HG02970 (cell line): ENCODE data around the gene SSBP4.

Experiments used
- ATAC-seq: cut with Tn5 transposase; IDR thresholded peaks from one replicate; pipeline ENCODE4 v1.9.1; 2021; ENCODE audit warnings: mild to moderate bottlenecking, moderate library complexity, moderate number of reproducible peaks; ENCODE audit not compliant: unreplicated experiment, low FRiP score

Gene SSBP4

DNA sequence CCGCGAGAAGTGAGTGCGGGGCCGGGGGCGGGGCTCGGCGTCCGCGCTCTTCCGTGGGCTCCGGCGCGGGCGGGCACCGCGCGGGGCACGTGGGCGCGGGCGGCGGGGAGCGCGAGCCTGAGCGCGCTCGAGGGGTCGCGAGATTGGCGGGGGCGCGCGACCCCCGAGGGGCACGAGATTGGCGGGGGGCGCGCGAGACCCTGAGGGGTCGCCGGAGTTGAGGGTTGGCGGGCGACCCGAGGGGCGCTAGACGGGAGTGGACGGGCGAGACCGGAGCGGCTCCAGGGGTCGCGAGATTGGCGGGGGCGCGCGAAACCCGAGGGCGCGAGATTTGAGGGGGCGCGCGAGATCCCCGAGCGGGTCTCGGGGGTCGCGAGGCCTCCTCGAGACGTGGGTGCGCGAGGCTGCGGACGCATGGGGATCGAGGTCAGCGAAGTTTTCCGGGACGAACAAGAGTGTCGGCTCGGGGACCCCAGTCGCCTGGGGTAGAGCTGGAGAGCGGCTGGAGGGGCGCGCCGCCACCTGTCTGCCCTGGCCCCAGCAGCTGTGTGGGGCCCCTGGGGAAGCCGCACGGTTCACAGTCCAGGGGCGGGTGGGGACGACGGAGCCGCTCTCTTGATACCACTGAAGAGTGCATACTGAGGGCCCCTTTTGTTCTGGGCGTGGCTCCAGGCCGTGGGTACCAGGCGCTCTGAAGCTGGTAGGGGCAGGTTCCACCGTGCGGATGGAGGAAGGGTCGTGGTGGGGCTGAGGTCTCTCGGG, 682 bp downstream of the SSBP4 start:
- ATAC-seq, result no peak

GRCh38 chr19:18420930-18421329, 1.7 kb downstream of the SSBP4 start:
- ATAC-seq, result no peak

GRCh38 chr19:18421371-18421959, 2.3 kb downstream of the SSBP4 start:
- ATAC-seq, result no peak

DNA sequence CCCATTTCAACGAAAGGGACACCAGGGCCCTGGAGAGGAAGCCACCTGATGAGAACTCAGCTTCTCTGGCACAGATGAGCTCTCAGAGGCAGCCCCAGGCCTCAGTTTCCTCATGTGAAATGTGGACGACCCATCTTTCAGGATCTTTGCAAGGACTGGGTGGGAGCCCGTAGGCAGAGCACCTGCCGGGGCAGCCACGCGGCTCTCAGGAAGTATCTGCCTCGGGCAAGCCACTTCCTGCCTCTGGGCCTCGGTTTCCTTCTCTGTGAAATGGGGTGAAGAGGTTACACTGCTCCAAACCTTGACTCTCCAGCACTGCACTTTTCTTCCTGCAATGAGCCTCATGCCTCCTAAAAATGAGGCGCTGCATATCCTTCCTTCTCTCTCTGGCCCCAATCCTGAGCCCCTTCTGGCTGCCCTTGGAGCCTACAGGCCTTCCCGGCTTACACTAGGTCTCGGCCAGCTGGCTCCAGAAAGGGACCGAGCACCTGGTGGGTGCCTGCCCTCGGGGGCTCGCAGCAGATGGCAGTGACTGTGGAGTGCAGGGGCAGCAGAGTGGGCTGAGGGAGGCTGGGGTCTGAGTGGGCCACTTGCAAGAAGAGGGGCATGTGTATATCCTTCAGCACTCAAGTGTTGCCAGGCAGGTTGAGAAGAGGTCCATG, 3.5 kb downstream of the SSBP4 start:
- no peak for ATAC-seq

DNA sequence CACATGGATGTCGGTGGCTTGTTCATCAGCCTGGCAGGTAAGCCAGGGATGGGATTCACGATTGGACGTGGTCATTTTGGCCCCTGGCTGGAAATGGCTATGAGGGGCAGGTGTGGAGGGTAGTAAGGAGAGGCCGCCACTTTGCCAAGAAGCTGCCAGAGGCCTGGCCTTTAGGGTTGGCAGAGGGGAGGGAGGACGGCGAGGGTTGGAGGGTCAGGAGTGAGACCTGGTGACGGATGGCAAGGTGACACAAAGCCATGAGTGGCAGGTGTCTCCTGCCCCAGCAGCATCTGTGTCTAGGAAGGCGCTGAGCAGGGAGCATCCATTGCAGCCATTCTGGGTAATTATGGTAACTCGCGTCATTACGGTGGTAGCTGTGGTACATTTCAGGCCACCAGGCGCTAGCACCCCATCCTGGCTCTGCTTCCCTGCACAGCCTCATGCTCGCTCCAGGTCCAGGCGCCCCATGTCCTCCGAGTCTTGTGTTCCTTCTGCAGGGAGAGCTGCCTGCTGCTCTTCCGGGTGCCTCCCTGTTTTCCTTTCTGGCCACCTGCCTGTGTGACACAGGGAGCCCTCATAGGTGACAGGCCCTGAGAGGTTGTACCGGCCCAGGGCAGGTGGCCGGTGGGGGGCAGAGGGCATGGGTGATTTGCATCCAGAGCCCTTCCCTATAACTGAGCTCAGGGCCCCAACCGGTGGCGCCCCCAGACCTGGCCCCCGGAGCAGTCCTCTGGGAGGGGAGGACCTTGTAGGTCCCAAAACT, 4.2 kb downstream of the SSBP4 start:
- ATAC-seq, result no peak

DNA sequence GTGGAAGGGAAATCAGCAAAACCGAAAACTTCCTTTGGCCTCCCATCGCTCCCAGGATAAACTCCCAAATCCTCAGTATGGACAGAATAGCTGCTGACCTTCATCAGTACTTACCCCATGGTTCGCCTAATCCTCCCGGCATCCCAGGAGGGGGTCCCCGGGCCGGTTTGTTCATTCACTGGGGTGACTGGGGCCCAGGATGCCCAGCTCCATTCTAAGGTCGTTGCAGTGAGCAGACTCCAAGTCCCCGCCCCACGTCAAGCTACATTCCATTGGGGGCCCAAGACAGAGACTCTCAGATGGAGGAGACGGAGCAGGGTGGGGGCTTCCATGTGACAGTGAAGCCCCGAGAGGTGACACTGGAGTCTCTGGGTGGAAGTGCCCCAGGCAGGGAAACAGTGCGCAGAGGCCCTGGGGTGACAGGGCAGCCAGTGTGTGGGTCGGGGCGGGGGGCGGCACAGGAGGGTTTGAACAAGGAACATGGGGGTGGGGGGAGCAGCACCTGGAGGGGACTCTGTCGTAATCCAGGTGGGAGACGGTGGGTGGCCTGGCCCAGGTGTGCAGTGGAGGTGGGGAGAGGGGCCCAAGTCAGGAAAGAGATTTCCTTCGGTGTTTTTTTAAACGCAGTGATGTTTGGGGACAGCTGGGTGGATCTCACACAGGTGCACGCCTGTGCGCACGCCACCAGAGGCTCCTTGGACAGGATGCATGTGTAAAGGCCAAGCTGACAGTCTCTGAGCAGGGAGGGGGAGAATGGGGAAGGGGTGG, 5.1 kb downstream of the SSBP4 start:
- ATAC-seq, result no peak

DNA sequence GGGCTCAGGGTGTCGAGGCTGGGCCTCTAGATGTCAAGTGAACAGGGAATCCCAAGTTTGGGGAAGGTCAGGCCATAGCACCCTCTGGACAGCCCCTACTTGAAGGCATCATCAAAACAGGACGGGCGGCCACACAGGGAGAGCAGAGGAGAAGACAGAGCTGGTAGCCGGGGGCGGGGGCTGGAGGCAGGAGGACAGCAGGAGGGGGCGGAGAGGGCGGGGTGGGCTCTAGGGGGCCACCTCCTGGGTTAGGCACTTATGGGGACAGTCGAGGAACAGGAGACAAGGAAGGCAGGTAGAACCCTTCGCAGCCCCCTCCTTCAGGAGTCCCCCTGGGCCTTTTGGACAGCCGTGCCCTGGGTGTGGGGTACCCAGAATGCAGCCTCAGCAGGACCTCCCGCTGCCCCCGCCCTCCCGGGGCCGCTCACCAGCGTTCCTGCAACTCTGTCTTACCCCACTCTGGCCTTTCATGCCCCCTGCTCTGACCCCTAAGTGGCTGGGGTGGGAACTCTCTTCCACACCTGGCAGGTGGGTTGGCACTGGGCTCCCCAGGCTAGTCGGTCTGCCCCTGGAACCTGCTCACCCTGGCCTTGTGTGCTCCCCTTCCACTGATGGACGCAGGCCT, 5.8 kb downstream of the SSBP4 start:
- no peak for ATAC-seq

GRCh38 chr19:18425515-18426415, 6.6 kb downstream of the SSBP4 start:
- no peak for ATAC-seq

DNA sequence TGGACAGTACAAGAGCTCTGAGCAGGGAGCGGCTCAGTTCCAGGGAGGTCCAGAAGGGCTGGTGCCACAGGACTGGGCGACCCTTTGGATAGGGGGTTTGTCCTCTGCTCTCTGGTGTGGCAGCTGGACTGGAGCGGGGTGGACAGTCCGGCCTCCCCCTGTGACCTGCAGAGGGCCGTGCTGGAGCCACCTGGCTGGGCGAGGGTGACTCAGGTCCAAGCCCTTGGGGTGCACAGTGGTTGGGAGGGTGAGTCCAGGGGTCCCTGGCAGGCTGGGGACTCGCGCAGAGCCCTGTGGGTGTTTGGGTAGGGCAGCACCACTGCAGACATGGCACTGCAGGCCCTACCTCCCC, 7.2 kb downstream of the SSBP4 start:
- no peak for ATAC-seq

DNA sequence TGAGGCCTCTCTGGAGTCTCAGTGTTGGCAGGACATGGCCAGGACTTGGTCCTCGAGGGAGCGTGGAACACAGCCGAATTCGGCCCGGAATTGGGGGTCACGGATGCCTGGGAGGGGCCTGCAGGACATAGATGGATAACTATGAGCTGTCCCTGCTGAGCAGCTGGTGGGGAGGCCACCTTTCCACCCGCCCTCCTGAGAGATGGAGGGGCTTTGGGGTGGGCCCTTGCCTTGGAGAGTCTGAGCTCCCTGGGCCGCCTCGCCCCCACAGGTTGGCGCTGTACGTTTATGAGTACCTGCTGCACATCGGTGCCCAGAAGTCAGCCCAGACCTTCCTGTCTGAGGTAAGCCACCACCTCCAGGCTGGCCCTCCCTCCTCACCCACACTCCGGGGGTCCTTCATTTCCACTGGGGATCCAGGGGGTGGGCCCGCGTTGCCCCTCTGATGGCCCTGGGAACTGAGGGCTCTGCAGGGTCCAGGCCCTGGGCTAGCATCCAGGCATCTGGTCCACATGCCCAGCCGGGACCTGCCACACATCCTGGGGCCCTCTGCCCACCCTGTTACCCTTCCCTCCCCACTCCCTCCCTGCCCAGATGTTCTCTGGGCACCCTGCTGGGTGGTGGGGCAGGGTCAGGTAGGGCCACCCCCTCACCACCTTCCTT, 8.0 kb downstream of the SSBP4 start:
- no peak for ATAC-seq

GRCh38 chr19:18427743-18428113, 8.5 kb downstream of the SSBP4 start:
- no peak for ATAC-seq

GRCh38 chr19:18428173-18428786, 9.1 kb downstream of the SSBP4 start:
- no peak for ATAC-seq

- peak; percentile 48 for ATAC-seq
Measured at GRCh38 chr19:18428787-18429674, 9.8 kb downstream of the SSBP4 start.

GRCh38 chr19:18429717-18430416, 10.7 kb downstream of the SSBP4 start:
- ATAC-seq, result no peak

DNA sequence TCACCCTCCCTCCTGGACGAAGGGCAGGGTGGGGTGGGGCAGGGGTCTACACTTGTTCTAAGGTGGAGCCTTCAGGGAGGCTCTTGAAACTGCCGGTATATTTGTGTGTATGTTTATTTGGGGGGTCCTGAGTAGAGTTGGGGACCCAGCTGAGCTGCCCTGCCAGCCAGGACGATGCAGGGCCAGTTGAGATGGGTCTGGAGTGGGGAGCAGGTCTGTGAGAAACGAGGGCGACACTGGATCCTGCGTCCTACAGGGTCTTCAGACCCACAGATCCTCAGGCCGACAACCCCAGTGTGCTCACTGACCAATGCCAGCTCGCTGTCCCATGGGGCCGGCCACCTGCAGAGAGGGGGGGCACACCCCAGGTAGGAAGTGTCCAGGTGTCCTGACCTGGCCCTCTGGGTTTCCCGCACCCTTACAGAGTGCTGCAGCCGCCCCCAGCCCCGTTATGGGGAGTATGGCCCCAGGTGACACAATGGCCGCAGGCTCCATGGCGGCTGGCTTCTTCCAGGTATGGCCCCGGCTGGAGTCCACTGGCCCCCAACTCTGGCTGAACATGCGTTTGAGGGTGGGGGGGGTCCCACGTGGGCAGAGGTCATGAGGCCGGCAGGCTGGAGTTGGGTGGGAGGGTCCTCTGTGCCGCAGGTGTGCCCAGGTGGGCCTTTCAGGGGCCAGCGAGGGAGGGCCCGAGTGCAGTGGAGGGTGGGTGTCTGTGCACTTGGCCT, 11.4 kb downstream of the SSBP4 start:
- no peak for ATAC-seq
